ENCODE measurements around the gene MLC1.

The MLC1 gene
- 0.18 to 2.0 (median 0.72) reads per million in 4 experiments for total RNA-seq

- DNase-seq: no peak
Observed at GRCh38 chr22:50085211-50085972, at the start of gene MLC1. TSS of gene MLC1 (minus strand) at chr22:50085426. CDS start at chr22:50084902, 524 bp downstream.

GRCh38 chr22:50134481-50134880 is 49.3 kb upstream of the MLC1 start:
- DNase-seq: no peak

- DNase-seq: no peak
Observed at GRCh38 chr22:50131894-50132293, 46.7 kb upstream of the MLC1 start.

GRCh38 chr22:50129121-50129736 is 44.0 kb upstream of the MLC1 start:
- DNase-seq: no peak

GRCh38 chr22:50125029-50125428 is 39.8 kb upstream of the MLC1 start:
- DNase-seq: no peak

- DNase-seq: no peak
Observed at GRCh38 chr22:50123119-50123518, 37.9 kb upstream of the MLC1 start.

- no peak for DNase-seq
Observed at GRCh38 chr22:50121202-50121740, 36.0 kb upstream of the MLC1 start.

GRCh38 chr22:50119768-50120251 is 34.6 kb upstream of the MLC1 start:
- DNase-seq: no peak

GRCh38 chr22:50119169-50119767 is 34.0 kb upstream of the MLC1 start:
- no peak for DNase-seq

GRCh38 chr22:50118557-50119168 is 33.4 kb upstream of the MLC1 start:
- DNase-seq: no peak

GRCh38 chr22:50118129-50118528 is 32.9 kb upstream of the MLC1 start:
- DNase-seq: no peak

- DNase-seq: no peak
Observed at GRCh38 chr22:50117168-50117762, 32.0 kb upstream of the MLC1 start.

GRCh38 chr22:50115693-50116092 is 30.5 kb upstream of the MLC1 start:
- DNase-seq: no peak

- DNase-seq: no peak
Observed at GRCh38 chr22:50114221-50115021, 29.2 kb upstream of the MLC1 start.

GRCh38 chr22:50112151-50113118 is 27.2 kb upstream of the MLC1 start:
- DNase-seq: no peak

GRCh38 chr22:50111056-50111455 is 25.8 kb upstream of the MLC1 start:
- DNase-seq: no peak

GRCh38 chr22:50107529-50107928 is 22.3 kb upstream of the MLC1 start:
- DNase-seq: no peak

- no peak for DNase-seq
Observed at GRCh38 chr22:50105208-50106100, 20.2 kb upstream of the MLC1 start.

- no peak for DNase-seq
Observed at GRCh38 chr22:50104141-50104544, 18.9 kb upstream of the MLC1 start.
